Measurements from ENCODE around the gene ZNF200.

- TF ChIP-seq ARNTL (CRISPR knock-in tag; IDR thresholded peaks at IDR 0.05; ENCODE audit: borderline replicate concordance, low read depth) (no peak), GLIS3 (CRISPR knock-in tag; IDR thresholded peaks at IDR 0.05) (no peak), OSR1 (CRISPR knock-in tag; IDR thresholded peaks at IDR 0.05) (no peak), ZFP3 (CRISPR knock-in tag; IDR thresholded peaks at IDR 0.05) (no peak), ZC3H10 (CRISPR knock-in tag; IDR thresholded peaks at IDR 0.05) (no peak), BACH2 (CRISPR knock-in tag; IDR thresholded peaks at IDR 0.05; ENCODE audit: borderline replicate concordance) (no peak), TCF4 (CRISPR knock-in tag; IDR thresholded peaks at IDR 0.05; ENCODE audit: borderline replicate concordance) (no peak), PPARA (CRISPR knock-in tag; IDR thresholded peaks at IDR 0.05; ENCODE audit: borderline replicate concordance) (no peak), ZFP30 (CRISPR knock-in tag; IDR thresholded peaks at IDR 0.05) (no peak), PATZ1 (CRISPR knock-in tag; IDR thresholded peaks at IDR 0.05; ENCODE audit: borderline replicate concordance) (no peak), POU6F1 (CRISPR knock-in tag; IDR thresholded peaks at IDR 0.05; ENCODE audit: borderline replicate concordance, low read depth) (no peak), ZNF565 (CRISPR knock-in tag; conservative IDR thresholded peaks at IDR 0.05; ENCODE audit: low read depth) (no peak), ZNF8 (CRISPR knock-in tag; IDR thresholded peaks at IDR 0.05) (no peak)
Measured at GRCh38 chr16:3207086-3207953, 27.6 kb downstream of the ZNF200 start.

Data from SK-N-SH treated with all-trans-retinoic acid at 6 μM for 48 hours (cell line).